GM19238 (cell line): ENCODE data around the gene POLR1A.

ENCODE experiments used
- DNase-seq: peaks from one replicate; pipeline ENCODE4 v3.0.0; 2011; ENCODE audit warnings: low spot score; ENCODE audit not compliant: insufficient read length

Gene POLR1A

DNA sequence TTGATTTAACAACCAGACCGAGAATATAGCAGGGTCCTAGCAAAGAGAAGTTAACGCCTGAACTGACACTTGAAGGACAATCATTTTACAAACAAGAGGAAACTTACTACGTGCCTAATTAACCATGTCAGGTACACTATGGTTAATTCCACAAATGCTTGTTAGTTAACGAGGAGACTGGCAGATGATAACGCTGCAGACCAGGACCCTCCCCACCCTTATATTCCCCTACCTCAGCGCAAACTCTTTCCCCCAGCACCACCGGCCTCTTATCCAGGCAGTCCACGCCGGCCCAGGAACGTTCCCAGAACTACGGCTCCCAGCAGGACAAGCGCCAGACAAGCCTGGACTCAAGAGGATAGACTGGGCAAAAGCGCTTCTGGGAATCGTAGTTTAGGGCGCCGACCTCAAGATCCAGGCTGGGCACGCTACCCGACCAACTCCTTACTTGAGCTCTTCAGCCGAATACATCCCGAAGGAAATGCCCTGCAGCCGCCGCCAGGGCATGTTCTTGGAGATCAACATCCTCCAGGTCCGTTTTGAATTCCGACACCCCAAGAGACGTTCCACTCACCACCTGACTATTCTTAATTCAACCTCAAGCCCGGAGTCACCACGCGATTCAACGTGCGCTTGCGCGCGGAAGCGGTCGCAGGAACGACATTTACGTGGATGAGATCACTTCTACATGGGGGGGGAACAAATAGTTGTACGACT lies at the start of gene POLR1A:
POLR1A (minus strand) TSS at position 635 of the 717 bp plus-strand sequence; CDS start at position 525, 110 bp downstream.
- DNase-seq, result peak; percentile 28

- no peak for DNase-seq
Observed at GRCh38 chr2:86150502-86150901, 44.8 kb upstream of the POLR1A start.

- no peak for DNase-seq
Observed at GRCh38 chr2:86147793-86148192, 42.1 kb upstream of the POLR1A start.

DNA sequence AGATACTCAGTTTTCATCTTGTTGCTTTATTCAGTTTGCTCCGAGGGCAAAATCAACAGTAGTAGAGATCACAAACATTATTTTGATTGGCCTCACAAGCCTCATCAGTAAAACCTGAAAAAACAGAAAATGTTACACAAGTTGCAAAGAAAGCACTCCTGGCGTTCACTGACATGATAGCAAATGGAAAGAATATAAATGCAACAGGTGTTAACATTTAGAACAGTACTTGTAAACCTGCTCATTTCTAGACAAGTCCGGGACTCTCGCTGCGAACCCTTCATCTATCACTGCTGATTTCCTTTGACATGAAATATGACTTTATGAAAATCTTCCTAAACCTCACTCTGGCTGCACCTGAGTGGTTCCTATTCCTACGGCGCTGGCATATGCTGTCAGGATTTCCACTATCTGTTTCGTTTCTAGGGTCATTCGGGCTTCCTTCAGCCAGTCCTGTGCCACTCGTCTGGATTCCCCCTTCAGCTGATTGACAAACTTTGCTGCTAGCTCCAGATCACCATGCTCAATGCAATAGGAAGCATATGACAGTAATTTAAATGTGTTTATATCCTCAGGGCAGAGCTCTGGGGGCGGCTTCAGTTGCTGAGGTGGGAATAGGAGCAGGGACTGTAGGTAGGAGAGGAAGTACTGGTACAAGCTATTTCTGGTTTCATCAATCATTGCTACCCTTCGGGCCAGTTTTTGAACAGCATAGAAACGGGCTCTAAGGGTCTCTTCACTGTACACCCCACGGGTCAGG lies 38.4 kb upstream of the POLR1A start:
- DNase-seq, result no peak

DNA sequence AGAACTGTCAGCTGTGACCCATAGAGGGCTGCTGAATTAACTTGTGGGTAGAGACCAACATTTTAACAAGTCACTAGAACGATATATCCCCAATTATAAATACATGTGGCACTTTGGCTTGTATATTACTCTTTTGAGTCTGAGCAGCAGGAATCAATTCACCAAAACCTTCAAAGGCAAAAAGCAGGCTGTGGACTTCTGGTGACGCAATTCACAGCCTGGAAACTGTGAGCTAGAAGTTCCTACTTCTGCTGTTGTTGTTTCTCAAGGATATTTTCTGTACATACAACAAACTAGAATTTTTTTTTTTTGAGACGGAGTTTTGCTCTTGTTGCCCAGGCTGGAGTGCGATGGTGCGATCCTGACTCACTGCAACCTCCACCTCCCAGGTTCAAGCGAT lies 37.6 kb upstream of the POLR1A start:
- DNase-seq, result no peak

- no peak for DNase-seq
Observed at GRCh38 chr2:86142436-86143257, 37.0 kb upstream of the POLR1A start.

- DNase-seq, result no peak
Observed at GRCh38 chr2:86140969-86141392, 35.3 kb upstream of the POLR1A start.

DNA sequence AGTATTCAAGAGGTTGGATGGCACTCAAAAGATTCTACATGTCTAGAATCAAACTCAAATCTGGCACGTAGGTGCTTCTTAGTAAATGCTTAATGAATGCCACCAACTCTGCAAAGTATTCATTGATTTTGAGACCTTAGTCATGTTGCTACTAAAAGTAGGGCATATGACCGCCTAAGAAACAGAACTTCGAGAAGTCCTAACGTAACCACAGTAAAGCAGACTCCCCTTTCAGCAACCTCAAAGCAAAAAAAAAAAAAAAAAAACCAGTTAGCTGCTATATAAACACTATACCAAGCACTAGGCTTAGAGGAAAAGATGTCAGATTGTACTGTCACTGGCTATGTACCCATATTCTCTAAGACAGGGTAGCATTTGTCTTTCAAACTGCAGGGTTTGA lies 34.3 kb upstream of the POLR1A start:
- DNase-seq, result no peak

GRCh38 chr2:86138736-86139625 lies 33.3 kb upstream of the POLR1A start:
- no peak for DNase-seq

- no peak for DNase-seq
Observed at GRCh38 chr2:86136141-86136540, 30.5 kb upstream of the POLR1A start.

DNA sequence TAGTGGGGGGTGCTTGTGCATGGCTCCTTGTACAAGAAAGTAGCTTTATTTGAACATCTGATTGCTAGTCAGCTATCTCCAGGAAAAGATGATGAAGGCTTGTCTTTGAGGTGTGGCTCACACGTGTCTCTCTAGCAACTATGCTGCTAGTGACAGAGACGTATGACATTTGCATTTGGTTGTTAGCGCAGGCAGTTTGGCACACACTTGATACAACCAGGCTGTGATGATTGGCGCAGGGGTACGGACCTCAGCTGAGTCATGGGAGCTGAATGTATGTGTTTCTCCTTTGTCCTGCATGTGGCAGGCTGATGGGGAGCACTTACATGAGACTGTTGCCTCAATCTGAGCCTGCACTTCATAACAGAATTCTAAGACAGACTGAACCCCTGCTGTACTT lies 30.0 kb upstream of the POLR1A start:
- DNase-seq, result no peak

DNA sequence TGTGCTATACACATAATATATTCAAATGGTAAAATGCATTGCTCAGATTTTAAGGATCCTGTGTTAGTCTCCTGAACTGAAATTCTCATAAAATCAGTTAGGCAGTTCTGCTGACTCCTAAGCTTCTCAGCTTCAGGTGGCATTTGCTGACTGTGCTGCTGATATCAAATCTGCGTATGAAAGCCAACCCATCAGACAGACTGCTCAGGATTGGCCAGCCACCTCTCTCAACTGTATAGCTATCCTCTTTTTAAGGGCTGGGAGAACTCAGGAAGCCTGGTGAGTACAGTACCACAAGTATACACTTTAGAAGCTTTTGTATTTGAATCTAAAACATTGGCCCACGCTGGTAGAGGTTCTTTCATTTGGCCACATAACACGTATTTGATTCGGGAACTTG lies 29.0 kb upstream of the POLR1A start:
- DNase-seq, result no peak

- DNase-seq, result no peak
Observed at GRCh38 chr2:86124683-86125082, 19.0 kb upstream of the POLR1A start.

GRCh38 chr2:86123328-86123925 lies 17.7 kb upstream of the POLR1A start:
- no peak for DNase-seq

DNA sequence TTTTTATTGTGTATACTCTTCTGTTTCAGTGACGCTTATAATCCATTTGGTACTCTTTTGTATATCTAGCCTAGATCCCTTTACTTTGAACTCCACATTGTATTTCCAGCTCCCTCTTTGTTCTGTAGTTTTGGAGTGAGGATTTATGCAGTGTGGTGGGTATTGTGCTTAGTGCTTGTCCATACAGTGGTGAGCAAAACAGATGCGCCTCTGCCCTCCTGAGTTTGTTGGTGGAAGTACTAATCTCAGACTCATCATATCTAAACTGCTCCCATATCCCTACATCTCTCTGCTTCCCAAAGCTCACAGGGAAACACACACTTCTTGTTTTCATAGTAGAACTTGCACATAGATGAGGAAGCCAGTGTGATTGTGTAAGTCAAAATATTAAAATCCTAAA lies 12.4 kb upstream of the POLR1A start:
- DNase-seq, result no peak

- no peak for DNase-seq
Observed at GRCh38 chr2:86107031-86107430, 1.3 kb upstream of the POLR1A start.

GRCh38 chr2:86105969-86106945 lies 571 bp upstream of the POLR1A start, which contains the start of gene PTCD3:
Gene PTCD3, plus strand, starts transcription at chr2:86106235. Its CDS starts 13 bp downstream, at chr2:86106248.
- peak; percentile 78 for DNase-seq

DNA sequence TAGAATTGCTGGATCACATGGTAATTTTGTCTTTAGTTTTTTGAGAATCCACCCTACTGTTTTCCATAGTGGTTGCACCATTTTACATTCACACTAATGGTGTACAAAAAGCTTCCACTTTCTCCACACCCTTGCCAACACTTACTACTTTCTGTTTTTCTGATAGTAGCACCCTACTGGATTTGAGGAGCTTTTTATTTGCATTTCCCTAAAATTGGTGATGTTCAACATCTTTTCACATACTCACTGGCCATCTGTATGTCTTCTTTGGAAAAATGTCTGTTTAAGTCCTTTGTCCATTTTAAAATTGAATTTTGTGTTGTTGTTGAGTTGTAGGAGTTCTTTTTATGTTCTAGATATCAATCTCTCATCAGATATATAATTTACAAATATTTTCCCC lies 3.5 kb downstream of the POLR1A start:
- no peak for DNase-seq

DNA sequence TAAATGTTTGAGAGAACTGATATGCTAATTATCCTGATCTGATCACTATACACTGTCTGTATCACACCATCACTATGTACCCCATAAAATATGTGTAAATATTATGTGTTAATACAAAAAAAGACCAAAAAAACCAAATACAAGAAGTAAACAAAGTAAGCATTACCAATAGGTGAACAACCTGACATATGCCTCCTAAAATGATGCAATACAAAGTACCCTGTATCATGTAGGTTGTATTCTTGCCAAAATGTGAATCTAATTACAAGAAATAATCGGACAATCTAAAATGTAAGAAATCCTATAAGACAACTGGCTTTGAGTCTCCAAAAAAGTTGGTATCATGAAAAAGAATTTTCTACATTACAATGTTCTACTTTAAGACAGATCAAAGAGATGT lies 7.8 kb downstream of the POLR1A start:
- DNase-seq, result no peak
